Sigmoid colon (tissue), 7 donors: ENCODE measurements around the gene FYB1. TPM values are rescaled to one million over a fixed set of nuclear protein-coding genes. Genes with fewer than 3 reads are reported as not detected.

Experiments used
- DNase-seq: peaks from one replicate; pipeline ENCODE4 v3.0.0-alpha.2; 2019
- H3K27ac ChIP-seq, 4 donors: fragments of 200-600 bp; sonication (generic); one replicate each; pipeline ENCODE4 v1.5.1; 2016 to 2019; ENCODE audit warnings: mild to moderate bottlenecking in 1 of 4
- H3K27me3 ChIP-seq, 3 donors: fragments of 200-600 bp; sonication (generic); one replicate each; pipeline ENCODE4 v1.5.1; 2019; ENCODE audit warnings: mild to moderate bottlenecking in 1 of 3
- H3K36me3 ChIP-seq, 4 donors: fragments of 200-600 bp; sonication (generic); one replicate each; pipeline ENCODE4 v1.5.1; 2016 to 2019
- H3K4me1 ChIP-seq, 4 donors: fragments of 200-600 bp; sonication (generic); one replicate each; pipeline ENCODE4 v1.5.1; 2017 to 2019
- H3K4me3 ChIP-seq, 4 donors: fragments of 200-600 bp; sonication (generic); one replicate each; pipeline ENCODE4 v1.5.1; 2017 to 2019; ENCODE audit warnings: mild to moderate bottlenecking in 2 of 4, moderate library complexity in 1 of 4
- H3K9me3 ChIP-seq, 4 donors: fragments of 200-600 bp in 3 of 4; sonication (generic) in 3 of 4; one replicate each; pipeline versions ENCODE4 v1.5.1 to v1.6.1; 2013 to 2019
- EP300 ChIP-seq, 4 donors: sonication (generic); formaldehyde crosslinking; IDR thresholded peaks; one replicate each; pipeline ENCODE4 v1.6.1; 2017; ENCODE audit warnings: antibody characterized with exemption in 4 of 4
- POLR2A ChIP-seq, 2 donors: fragments of 450-650 bp; IDR thresholded peaks; one replicate each; pipeline ENCODE4 v1.6.1; 2016; ENCODE audit warnings: antibody characterized with exemption in 2 of 2, mild to moderate bottlenecking in 2 of 2, moderate library complexity in 2 of 2
- POLR2AphosphoS5 ChIP-seq, 4 donors: sonication (generic); formaldehyde crosslinking; IDR thresholded peaks; one replicate each; pipeline ENCODE4 v1.6.1; 2017; ENCODE audit warnings: antibody characterized with exemption in 4 of 4
- WGBS, 2 donors: extraction: QIAGEN DNeasy Blood & Tissue Kit; methylation state at CpG; one replicate each; pipeline ENCODE4 v1.1.7; 2013; 5-methylcytosine and 5-hydroxymethylcytosine counted together
- intact Hi-C: fragments of 100-400 bp; cut with DNase I; formaldehyde crosslinking; loops from one replicate; pipeline ENCODE4 v1.15.1; 2023
- polyA plus RNA-seq, 3 donors: library from polyadenylated mRNA; stranded (reverse); fragments of 200-250 nt; gene quantifications; one replicate each; pipeline ENCODE4 v1.2.3, GENCODE V29; 2013
- total RNA-seq, 4 donors: library from RNA; depleted of rRNA; stranded (reverse); fragments of >200 nt; gene quantifications; one replicate each; pipeline ENCODE4 v1.1.0, GENCODE V29; 2016
- TF ChIP-seq, protein P1 (sequence below), 4 experiments: fragments of 450-650 bp in 3 of 4; fragments of 200-600 bp in 1 of 4; IDR thresholded peaks; one replicate each; pipeline ENCODE4 v1.5.1; 2016 to 2019; ENCODE audit warnings: antibody characterized with exemption in 4 of 4, mild to moderate bottlenecking in 3 of 4, moderate library complexity in 2 of 4
- donor health status: healthy with polysubstance abuse.
- donor health status: Bipolar disorder and iron deficiency.
- donor health status: healthy.

The FYB1 gene
- total and polyA plus RNA-seq, 7 donors: 2.8 to 18.2 (median 11.1) TPM

DNA sequence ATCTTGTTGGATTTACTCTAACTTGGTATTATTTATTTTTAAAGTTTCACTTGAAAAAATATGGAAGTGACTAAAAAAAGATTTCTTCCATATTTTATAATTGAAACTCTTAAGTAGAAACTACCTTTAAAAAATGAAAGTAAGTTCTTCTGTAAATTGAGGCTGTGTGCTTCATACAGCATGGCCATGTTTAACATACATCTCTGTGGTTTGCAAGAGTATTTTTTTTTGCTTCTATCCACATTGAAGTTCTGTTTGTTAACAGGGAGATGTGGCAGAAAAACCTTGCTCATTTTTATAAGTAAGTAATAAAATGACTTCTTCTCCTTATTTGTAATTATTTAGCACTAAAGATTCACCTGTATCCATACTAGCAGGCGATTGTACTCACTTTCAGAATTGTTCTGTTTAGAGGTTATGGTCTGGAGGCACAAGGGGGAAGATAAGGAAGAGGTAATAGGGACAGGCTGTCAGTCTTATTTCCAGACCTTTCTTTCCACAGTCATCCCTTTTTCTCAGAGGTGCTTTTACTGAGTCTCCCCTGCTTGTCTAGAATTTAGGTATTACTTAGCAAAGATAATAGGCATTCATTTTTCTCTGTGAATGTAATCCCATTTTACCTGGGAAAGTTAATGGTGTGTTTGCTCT is 16.0 kb downstream of the FYB1 start:
- no peaks in the 10 kb centered on the region for H3K9me3 ChIP-seq
- H3K27me3 ChIP-seq: no peaks in the 10 kb centered on the region
- no peak overlapping the region for H3K27ac ChIP-seq
- no peak for DNase-seq
- intact Hi-C loops: no loop called here
- TF ChIP-seq EP300 (IDR thresholded peaks at IDR 0.05) (no peak), POLR2AphosphoS5 (IDR thresholded peaks at IDR 0.05) (no peak), POLR2A (IDR thresholded peaks at IDR 0.05) (no peak)
- TF ChIP-seq, protein P1, sequence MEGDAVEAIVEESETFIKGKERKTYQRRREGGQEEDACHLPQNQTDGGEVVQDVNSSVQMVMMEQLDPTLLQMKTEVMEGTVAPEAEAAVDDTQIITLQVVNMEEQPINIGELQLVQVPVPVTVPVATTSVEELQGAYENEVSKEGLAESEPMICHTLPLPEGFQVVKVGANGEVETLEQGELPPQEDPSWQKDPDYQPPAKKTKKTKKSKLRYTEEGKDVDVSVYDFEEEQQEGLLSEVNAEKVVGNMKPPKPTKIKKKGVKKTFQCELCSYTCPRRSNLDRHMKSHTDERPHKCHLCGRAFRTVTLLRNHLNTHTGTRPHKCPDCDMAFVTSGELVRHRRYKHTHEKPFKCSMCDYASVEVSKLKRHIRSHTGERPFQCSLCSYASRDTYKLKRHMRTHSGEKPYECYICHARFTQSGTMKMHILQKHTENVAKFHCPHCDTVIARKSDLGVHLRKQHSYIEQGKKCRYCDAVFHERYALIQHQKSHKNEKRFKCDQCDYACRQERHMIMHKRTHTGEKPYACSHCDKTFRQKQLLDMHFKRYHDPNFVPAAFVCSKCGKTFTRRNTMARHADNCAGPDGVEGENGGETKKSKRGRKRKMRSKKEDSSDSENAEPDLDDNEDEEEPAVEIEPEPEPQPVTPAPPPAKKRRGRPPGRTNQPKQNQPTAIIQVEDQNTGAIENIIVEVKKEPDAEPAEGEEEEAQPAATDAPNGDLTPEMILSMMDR (IDR thresholded peaks at IDR 0.05): no peak
- 54 to 77% methylated on average over 1 of the region's 1 CpG for WGBS, 2 donors
- H3K36me3 ChIP-seq: no peaks in the 10 kb centered on the region
- no peak overlapping the region for H3K4me3 ChIP-seq
- H3K4me1 ChIP-seq: no peaks in the 10 kb centered on the region

DNA sequence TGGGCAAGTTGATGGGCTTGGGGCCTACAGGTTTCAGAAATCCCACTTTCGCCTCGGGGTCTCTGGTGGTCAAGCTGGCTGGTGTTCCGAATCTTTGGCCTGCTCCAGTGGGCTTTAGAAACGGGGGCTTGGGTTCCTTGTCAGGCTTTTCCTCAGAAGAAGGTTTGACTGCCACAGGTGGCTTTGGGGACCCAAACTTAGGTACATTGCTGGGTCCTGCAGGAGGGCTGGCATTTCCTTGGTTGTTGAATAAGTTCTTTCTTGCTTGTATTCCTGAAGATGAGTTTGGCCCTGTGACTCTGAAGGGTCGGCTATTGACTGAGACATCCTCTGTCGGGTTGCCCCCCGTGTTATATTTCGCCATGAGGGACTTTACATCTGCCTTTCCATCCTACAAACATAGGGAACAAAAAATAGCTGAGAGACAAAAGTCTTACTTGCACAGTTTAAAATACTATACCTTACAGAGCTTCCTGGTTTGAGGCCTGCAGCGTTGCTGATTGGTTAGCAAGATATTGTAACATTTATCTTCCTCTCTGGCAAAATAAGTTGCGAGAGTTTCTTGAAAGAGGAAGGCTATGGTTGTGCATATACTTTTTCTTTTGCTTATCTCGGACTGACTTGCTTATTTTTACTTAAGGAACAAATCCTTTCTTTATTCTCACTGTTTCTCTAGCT is 16.6 kb downstream of the FYB1 start:
- H3K4me1 ChIP-seq: no peaks in the 10 kb centered on the region
- H3K4me3 ChIP-seq: no peak overlapping the region
- TF ChIP-seq, protein P1 (IDR thresholded peaks at IDR 0.05): no peak
- no peak for TF ChIP-seq POLR2A (IDR thresholded peaks at IDR 0.05)
- TF ChIP-seq POLR2AphosphoS5 (IDR thresholded peaks at IDR 0.05): no peak
- no peak for TF ChIP-seq EP300 (IDR thresholded peaks at IDR 0.05)
- no peaks in the 10 kb centered on the region for H3K27me3 ChIP-seq
- H3K36me3 ChIP-seq: no peaks in the 10 kb centered on the region
- H3K27ac ChIP-seq: no peak overlapping the region
- no peak for DNase-seq
- intact Hi-C loops: no loop called here
- no peaks in the 10 kb centered on the region for H3K9me3 ChIP-seq
- WGBS, 2 donors: 72 to 85% methylated on average over 11 of the region's 11 CpGs

DNA sequence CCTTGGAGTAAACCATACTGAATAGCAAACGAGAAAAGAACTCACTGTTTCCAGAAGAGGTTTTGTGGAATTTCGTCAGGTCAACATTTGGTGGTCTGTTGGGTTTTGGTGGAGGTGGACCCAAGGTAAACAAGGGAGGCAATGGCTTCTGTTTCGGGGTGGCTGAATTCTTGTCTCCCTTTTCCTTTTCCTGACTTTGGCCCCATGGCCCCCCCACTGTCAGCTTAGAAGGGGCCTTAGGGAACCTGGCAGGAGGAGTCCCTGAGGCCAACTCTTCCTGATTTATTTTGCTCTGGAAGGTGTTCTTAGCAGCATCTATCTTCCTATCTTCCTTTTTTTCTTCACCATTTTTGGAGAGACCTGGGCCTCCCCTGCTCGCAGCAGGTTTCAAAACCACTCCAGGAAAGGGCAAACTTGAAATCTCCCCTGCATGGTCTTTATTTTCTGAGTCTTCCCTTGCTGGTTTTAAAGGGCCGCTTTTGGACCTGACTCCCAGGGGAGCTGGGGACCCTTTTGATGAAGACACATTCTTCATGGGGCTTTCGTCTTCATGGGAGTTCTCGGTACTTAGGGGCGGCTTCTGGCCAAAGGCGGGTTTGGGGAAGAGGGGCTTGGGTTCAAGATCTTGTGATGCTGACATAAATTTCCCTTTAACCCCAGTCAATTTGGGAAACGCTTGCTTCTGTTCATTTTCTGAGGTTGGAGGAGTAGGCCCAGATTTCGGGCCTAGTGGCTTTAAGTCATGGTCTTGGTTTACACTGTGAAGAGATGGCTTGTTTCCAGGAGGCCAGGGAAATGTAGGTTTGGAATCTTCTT is 17.4 kb downstream of the FYB1 start:
- no peak for DNase-seq
- Histone ChIP-seq H3K27me3 (no peaks in the 10 kb centered on the region), H3K27ac (no peak overlapping the region), H3K9me3 (no peaks in the 10 kb centered on the region), H3K4me1 (no peaks in the 10 kb centered on the region), H3K36me3 (no peaks in the 10 kb centered on the region), H3K4me3 (no peak overlapping the region)
- TF ChIP-seq, protein P1 (IDR thresholded peaks at IDR 0.05): no peak
- no peak for TF ChIP-seq POLR2A (IDR thresholded peaks at IDR 0.05)
- TF ChIP-seq POLR2AphosphoS5 (IDR thresholded peaks at IDR 0.05): no peak
- TF ChIP-seq EP300 (IDR thresholded peaks at IDR 0.05): no peak
- 71 to 84% methylated on average over 11 of the region's 11 CpGs for WGBS, 2 donors
- intact Hi-C loops: no loop called here

DNA sequence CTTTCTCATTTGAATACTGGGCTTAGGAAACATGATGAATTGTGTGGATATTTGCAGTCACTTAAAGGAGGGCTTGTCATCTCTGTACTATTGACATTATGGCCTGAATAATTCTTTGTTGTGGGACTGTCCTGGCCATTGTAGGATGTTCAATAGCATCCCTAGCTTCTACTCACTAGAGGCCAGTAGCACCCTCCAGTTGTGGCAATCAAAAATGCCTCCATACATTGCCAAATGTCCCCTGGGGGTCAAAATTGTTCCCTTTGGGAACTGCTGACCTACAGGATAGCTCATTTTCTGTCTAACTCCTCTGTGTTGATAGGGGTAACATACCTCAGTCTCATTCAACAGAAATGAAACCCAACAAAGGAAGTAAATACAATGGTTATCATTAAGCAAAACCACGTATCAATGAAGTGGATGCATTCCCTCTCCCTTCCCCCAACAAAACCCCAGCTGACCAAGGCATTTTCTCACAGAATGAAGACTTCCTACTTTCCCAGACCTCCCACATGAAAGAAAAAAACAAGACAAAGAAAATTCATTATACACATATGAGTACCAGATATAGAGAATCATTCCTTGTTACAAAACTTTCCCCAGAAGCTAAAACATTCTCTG is 18.1 kb downstream of the FYB1 start:
- no peaks in the 10 kb centered on the region for H3K27me3 ChIP-seq
- no peak for DNase-seq
- 44 to 79% methylated on average over 1 of the region's 1 CpG for WGBS, 2 donors
- intact Hi-C loops: no loop called here
- TF ChIP-seq, protein P1 (IDR thresholded peaks at IDR 0.05): no peak
- TF ChIP-seq POLR2AphosphoS5 (IDR thresholded peaks at IDR 0.05) (no peak), POLR2A (IDR thresholded peaks at IDR 0.05) (no peak), EP300 (IDR thresholded peaks at IDR 0.05) (no peak)
- H3K9me3 ChIP-seq: no peaks in the 10 kb centered on the region
- H3K36me3 ChIP-seq: no peaks in the 10 kb centered on the region
- H3K4me1 ChIP-seq: no peaks in the 10 kb centered on the region
- H3K27ac ChIP-seq: no peak overlapping the region
- no peak overlapping the region for H3K4me3 ChIP-seq
